OCI-LY1 (cell line): ENCODE data around the gene EDN1.
"Not testable (repeated sequence)": the region's sequence is repeated elsewhere in the genome, so short reads cannot be mapped to it uniquely, and the experiment has no call there.

Source experiments
- H2AFZ ChIP-seq: fragments of 200-600 bp; sonication (generic), shearing (Covaris generic); 2 replicates; pipeline ENCODE4 v1.6.0; 2014; ENCODE audit warnings: antibody characterized with exemption, mild to moderate bottlenecking, low read length
- H3F3A ChIP-seq: fragments of 200-600 bp; sonication (generic), shearing (Covaris generic); 2 replicates; pipeline ENCODE4 v1.6.0; 2014; ENCODE audit warnings: mild to moderate bottlenecking, antibody characterized with exemption, low read length, moderate library complexity; ENCODE audit not compliant: insufficient read depth
- H3K27ac ChIP-seq: fragments of 200-600 bp; sonication (generic); 2 replicates; pipeline ENCODE4 v1.5.1; 2014; ENCODE audit warnings: low read length, mixed run types, mild to moderate bottlenecking, low read depth; ENCODE audit not compliant: poor library complexity, severe bottlenecking
- H3K27me3 ChIP-seq: fragments of 200-600 bp; sonication (generic); 2 replicates; pipeline ENCODE4 v1.6.0; 2014; ENCODE audit warnings: antibody characterized with exemption, mild to moderate bottlenecking, low read length, moderate library complexity; ENCODE audit not compliant: insufficient read depth
- H3K36me3 ChIP-seq: fragments of 200-600 bp; sonication (generic); 2 replicates; pipeline ENCODE4 v1.6.1; 2014; ENCODE audit warnings: mild to moderate bottlenecking, antibody characterized with exemption, low read length, moderate library complexity, mixed read lengths; ENCODE audit not compliant: insufficient read depth
- H3K4me1 ChIP-seq: fragments of 200-600 bp; sonication (generic); 2 replicates; pipeline ENCODE4 v1.5.1; 2014; ENCODE audit warnings: mild to moderate bottlenecking, low read length, moderate library complexity; ENCODE audit not compliant: insufficient read depth, severe bottlenecking
- H3K4me2 ChIP-seq: fragments of 200-600 bp; sonication (generic), shearing (Covaris generic); 2 replicates; pipeline ENCODE4 v1.6.1; 2014; ENCODE audit warnings: low read length
- H3K4me3 ChIP-seq: fragments of 200-600 bp; sonication (generic); 2 replicates; pipeline ENCODE4 v1.5.1; 2014; ENCODE audit warnings: low read length, low read depth, mild to moderate bottlenecking, mixed read lengths; ENCODE audit not compliant: poor library complexity, severe bottlenecking
- H3K79me2 ChIP-seq: fragments of 200-600 bp; shearing (Covaris generic); 2 replicates; pipeline ENCODE4 v1.6.1; 2016; ENCODE audit warnings: mixed run types, low read length, mixed read lengths; ENCODE audit not compliant: insufficient read depth
- H3K9ac ChIP-seq: fragments of 200-600 bp; sonication (generic), shearing (Covaris generic); 2 replicates; pipeline ENCODE4 v1.6.1; 2014; ENCODE audit warnings: mild to moderate bottlenecking, low read length, mixed read lengths
- H3K9me2 ChIP-seq: fragments of 200-600 bp; sonication (generic), shearing (Covaris generic); 2 replicates; pipeline ENCODE4 v1.6.1; 2014; ENCODE audit warnings: low read depth, mild to moderate bottlenecking, low read length, mixed read lengths
- H3K9me3 ChIP-seq: fragments of 200-600 bp; shearing (Covaris generic); 2 replicates; pipeline ENCODE4 v1.6.1; 2014; ENCODE audit warnings: low read length, mixed read lengths
- H4K20me1 ChIP-seq: fragments of 200-600 bp; sonication (generic), shearing (Covaris generic); 2 replicates; pipeline ENCODE4 v1.6.0; 2016; ENCODE audit warnings: mild to moderate bottlenecking, low read length; ENCODE audit not compliant: insufficient read depth
- EZH2 ChIP-seq: fragments of 200-600 bp; sonication (generic), shearing (Covaris generic); IDR thresholded peaks from 2 replicates; pipeline ENCODE4 v1.8.0; 2017; ENCODE audit warnings: borderline replicate concordance, mixed run types, mild to moderate bottlenecking, antibody characterized with exemption, low read length, moderate library complexity, mixed read lengths
- TF ChIP-seq, protein P1 (sequence below): fragments of 200-600 bp; sonication (generic), shearing (Covaris generic); IDR thresholded peaks from 2 replicates; pipeline ENCODE4 v1.5.1; 2017; ENCODE audit warnings: mild to moderate bottlenecking, antibody characterized with exemption, low read length, moderate library complexity, mixed read lengths

Gene EDN1

DNA sequence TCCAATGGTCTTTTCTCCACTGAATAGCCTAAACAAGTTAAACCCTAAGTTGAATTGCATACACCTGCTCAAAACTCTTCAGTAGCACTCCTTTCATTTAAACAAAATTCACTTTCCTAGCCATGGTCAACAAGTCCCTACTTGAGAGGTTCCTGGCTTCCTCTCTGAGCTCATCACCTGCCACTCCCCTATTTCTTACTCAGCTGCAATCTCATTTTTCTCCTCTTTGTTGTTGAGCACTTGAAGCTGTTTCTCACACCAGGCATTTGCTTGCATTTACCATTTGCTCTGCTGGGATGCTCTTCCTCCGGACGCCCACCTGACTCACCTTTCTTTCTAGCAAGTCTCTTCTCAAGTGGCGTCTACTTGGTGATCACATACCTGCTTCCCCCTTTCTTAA lies 38.5 kb downstream of the EDN1 start:
- H3K4me3 ChIP-seq = no peak overlapping the region
- no peaks in the 10 kb centered on the region for H3K27me3 ChIP-seq
- no peaks in the 10 kb centered on the region for H3K9me2 ChIP-seq
- no peak overlapping the region for H2AFZ ChIP-seq
- no peaks in the 10 kb centered on the region for H3K79me2 ChIP-seq
- peaks cover 5% of the 10 kb centered on the region for H3K4me1 ChIP-seq
- H3K27ac ChIP-seq = no peak overlapping the region
- H3F3A ChIP-seq = no peaks in the 10 kb centered on the region
- no peak overlapping the region for H3K4me2 ChIP-seq
- no peaks in the 10 kb centered on the region for H3K36me3 ChIP-seq
- TF ChIP-seq, protein P1, sequence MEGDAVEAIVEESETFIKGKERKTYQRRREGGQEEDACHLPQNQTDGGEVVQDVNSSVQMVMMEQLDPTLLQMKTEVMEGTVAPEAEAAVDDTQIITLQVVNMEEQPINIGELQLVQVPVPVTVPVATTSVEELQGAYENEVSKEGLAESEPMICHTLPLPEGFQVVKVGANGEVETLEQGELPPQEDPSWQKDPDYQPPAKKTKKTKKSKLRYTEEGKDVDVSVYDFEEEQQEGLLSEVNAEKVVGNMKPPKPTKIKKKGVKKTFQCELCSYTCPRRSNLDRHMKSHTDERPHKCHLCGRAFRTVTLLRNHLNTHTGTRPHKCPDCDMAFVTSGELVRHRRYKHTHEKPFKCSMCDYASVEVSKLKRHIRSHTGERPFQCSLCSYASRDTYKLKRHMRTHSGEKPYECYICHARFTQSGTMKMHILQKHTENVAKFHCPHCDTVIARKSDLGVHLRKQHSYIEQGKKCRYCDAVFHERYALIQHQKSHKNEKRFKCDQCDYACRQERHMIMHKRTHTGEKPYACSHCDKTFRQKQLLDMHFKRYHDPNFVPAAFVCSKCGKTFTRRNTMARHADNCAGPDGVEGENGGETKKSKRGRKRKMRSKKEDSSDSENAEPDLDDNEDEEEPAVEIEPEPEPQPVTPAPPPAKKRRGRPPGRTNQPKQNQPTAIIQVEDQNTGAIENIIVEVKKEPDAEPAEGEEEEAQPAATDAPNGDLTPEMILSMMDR = no peak
- no peak for TF ChIP-seq EZH2
- H3K9me3 ChIP-seq = no peaks in the 10 kb centered on the region
- no peaks in the 10 kb centered on the region for H4K20me1 ChIP-seq
- H3K9ac ChIP-seq = no peak overlapping the region

GRCh38 chr6:12331474-12331873 lies 41.3 kb downstream of the EDN1 start:
- no peak overlapping the region for H2AFZ ChIP-seq
- H3K4me1 ChIP-seq = peaks cover 5% of the 10 kb centered on the region
- H3K9me3 ChIP-seq = no peaks in the 10 kb centered on the region
- H3K27ac ChIP-seq = no peak overlapping the region
- no peaks in the 10 kb centered on the region for H3F3A ChIP-seq
- no peaks in the 10 kb centered on the region for H4K20me1 ChIP-seq
- H3K27me3 ChIP-seq = no peaks in the 10 kb centered on the region
- H3K9me2 ChIP-seq = no peaks in the 10 kb centered on the region
- H3K4me2 ChIP-seq = no peak overlapping the region
- no peak overlapping the region for H3K4me3 ChIP-seq
- H3K79me2 ChIP-seq = no peaks in the 10 kb centered on the region
- no peak for TF ChIP-seq EZH2
- TF ChIP-seq, protein P1 = no peak
- no peaks in the 10 kb centered on the region for H3K36me3 ChIP-seq
- H3K9ac ChIP-seq = no peak overlapping the region

DNA sequence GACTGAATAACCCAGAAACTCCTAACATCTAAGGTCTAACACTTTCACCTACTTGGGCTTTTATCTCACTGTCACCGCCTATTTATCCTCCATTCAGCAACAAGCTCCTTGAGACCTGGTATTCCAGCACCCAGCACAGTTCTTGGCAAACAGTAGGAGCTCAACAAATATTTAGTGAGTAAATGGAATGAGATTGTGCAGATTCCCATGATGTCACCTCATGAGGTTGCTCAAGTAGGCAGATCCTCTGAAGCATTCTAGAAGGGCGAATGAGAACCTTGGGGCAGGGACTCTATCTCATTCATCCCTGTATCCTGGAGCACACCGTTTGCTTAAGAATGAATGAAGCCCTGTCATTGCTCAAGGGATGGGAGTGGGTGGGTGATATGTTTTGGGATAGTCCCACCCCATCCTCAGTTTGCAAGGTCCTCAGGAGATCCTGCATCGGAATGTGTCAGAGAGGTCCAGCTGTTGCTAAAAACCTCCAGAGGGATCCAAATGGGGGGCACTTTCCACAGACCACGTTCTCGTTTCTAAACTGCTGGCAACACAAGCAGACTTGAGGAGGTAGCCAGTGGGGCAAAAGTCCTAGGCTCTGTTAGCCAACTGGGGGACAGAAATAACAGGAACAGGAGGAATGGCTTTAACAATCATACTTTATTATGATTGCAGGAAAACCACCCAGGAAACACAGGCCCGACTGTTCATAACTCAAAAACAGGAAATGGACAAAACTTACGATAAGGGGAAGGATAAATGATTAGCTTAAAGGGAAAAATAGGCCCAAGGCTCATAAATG lies 42.0 kb downstream of the EDN1 start:
- H3K27ac ChIP-seq = no peak overlapping the region
- H3K9ac ChIP-seq = no peak overlapping the region
- peaks cover 5% of the 10 kb centered on the region for H3K4me1 ChIP-seq
- H3K36me3 ChIP-seq = no peaks in the 10 kb centered on the region
- no peak overlapping the region for H3K4me2 ChIP-seq
- no peak overlapping the region for H3K4me3 ChIP-seq
- no peaks in the 10 kb centered on the region for H3K79me2 ChIP-seq
- no peaks in the 10 kb centered on the region for H3F3A ChIP-seq
- no peaks in the 10 kb centered on the region for H4K20me1 ChIP-seq
- H3K9me3 ChIP-seq = no peaks in the 10 kb centered on the region
- H2AFZ ChIP-seq = no peak overlapping the region
- no peaks in the 10 kb centered on the region for H3K9me2 ChIP-seq
- TF ChIP-seq, protein P1 = no peak
- no peak for TF ChIP-seq EZH2
- H3K27me3 ChIP-seq = no peaks in the 10 kb centered on the region

GRCh38 chr6:12332750-12333079 lies 42.6 kb downstream of the EDN1 start:
- H3K36me3 ChIP-seq, H3K4me1 ChIP-seq, H3K9me2 ChIP-seq, H3K27me3 ChIP-seq, H4K20me1 ChIP-seq, H2AFZ ChIP-seq, H3K9me3 ChIP-seq, H3K4me3 ChIP-seq, H3K9ac ChIP-seq, H3K4me2 ChIP-seq, H3K79me2 ChIP-seq, H3K27ac ChIP-seq, H3F3A ChIP-seq: not testable (repeated sequence)
